ENCODE measurements around the gene IGFBP2.
A peak's percentile ranks its signal among the peaks of the same experiment; 100 is the strongest.

The IGFBP2 gene, protein sequence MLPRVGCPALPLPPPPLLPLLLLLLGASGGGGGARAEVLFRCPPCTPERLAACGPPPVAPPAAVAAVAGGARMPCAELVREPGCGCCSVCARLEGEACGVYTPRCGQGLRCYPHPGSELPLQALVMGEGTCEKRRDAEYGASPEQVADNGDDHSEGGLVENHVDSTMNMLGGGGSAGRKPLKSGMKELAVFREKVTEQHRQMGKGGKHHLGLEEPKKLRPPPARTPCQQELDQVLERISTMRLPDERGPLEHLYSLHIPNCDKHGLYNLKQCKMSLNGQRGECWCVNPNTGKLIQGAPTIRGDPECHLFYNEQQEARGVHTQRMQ

DNA sequence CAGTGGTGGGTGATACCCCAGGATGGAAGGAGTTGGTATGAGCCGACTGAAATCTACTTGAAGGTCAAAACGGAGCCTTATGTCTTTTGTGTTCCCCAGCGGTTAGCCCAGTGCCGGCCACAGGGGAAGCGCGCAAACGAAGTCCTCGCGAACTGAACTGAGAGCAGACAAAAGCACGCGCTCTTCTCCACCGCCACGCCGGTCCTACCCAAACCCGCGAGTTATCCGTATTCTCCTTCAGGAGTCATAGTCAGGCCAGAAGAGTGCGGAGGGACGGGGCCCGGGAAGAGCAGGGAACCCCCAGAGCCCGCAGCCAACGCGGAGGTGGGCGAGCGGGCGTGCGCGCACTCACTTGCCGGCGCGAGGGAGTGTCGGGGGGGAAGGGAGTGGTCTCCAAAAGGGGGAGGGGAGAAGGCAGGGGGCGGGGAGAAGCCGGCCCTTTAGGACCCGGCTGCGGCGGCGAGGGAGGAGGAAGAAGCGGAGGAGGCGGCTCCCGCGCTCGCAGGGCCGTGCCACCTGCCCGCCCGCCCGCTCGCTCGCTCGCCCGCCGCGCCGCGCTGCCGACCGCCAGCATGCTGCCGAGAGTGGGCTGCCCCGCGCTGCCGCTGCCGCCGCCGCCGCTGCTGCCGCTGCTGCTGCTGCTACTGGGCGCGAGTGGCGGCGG is at the start of gene IGFBP2:
Gene IGFBP2, plus strand, starts transcription at position 469 of the 664 bp plus-strand sequence. Its CDS starts 104 bp downstream, at position 573.
- peaks cover 27% of the 10 kb centered on the region for H3K27me3 ChIP-seq (ENCODE audit: control insufficient read depth, insufficient read depth, low read length)
- peak within 1 kb of the TSS; percentile 78 for H3K4me3 ChIP-seq (ENCODE audit: low read depth, low read length)
- H3K36me3 ChIP-seq (ENCODE audit: control insufficient read depth, insufficient read depth, low read length), result no peaks in the 10 kb centered on the region
- H3K9ac ChIP-seq (ENCODE audit: low read length), result peak within 1 kb of the TSS; percentile 69
- peaks cover 33% of the 10 kb centered on the region for H3K4me1 ChIP-seq (ENCODE audit: control insufficient read depth, insufficient read depth, low read length)
- no peak within 1 kb of the TSS for H3K27ac ChIP-seq (ENCODE audit: low read depth, low read length)
- no peaks in the 10 kb centered on the region for H3K9me3 ChIP-seq (ENCODE audit: control insufficient read depth, insufficient read depth, low read depth, low read length)

DNA sequence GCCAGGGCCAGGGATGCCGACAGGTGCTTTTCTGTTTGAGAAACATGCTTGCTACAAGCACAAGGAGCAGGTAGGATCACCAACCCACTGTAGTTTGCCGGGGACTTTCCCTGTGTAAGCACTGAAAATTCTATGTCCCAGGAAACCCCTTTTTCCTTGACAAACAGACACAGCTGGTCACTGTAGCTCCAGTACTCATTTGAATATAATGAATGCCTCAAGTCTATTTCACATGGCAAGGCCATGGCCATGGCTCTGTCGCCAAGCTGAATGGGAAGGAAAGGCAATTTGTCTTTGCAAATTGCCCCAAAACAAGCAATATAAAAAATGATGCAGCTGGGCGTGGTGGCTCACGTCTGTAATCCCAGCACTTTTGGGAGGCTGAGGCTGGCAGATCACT is 49.6 kb upstream of the IGFBP2 start:
- H3K36me3 ChIP-seq (ENCODE audit: control insufficient read depth, insufficient read depth, low read length), result no peaks in the 10 kb centered on the region
- H3K27ac ChIP-seq (ENCODE audit: low read depth, low read length), result no peak overlapping the region
- H3K27me3 ChIP-seq (ENCODE audit: control insufficient read depth, insufficient read depth, low read length), result no peaks in the 10 kb centered on the region
- no peak overlapping the region for H3K9ac ChIP-seq (ENCODE audit: low read length)
- peaks cover 4% of the 10 kb centered on the region; the same call in 1 of the 2 replicates for H3K4me1 ChIP-seq (ENCODE audit: control insufficient read depth, insufficient read depth, low read length)
- no peak overlapping the region for H3K4me3 ChIP-seq (ENCODE audit: low read depth, low read length)
- H3K9me3 ChIP-seq (ENCODE audit: control insufficient read depth, insufficient read depth, low read depth, low read length), result peaks cover 6% of the 10 kb centered on the region; the same call in 1 of the 2 replicates

DNA sequence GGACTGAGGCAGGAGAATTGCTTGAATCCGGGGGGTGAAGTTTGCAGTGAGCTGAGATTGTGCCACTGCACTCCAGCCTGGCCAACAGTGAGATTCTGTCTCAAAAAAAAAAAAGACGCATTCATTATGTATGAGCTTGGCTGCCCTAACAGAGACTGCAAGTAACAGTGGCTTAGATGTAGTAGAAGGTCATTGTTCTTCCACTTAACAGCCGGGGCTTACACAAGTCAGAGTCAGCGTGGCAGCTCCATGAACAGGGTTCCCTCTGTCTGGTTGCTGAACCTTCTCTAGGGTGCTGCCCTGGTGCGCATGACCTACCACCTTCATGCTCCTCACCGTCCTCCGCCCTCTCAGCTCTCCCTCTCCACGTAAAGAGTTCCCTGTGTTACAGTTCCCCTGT is 49.1 kb upstream of the IGFBP2 start:
- Histone ChIP-seq H3K9ac (ENCODE audit: low read length) (no peak overlapping the region), H3K27ac (ENCODE audit: low read depth, low read length) (no peak overlapping the region), H3K27me3 (ENCODE audit: control insufficient read depth, insufficient read depth, low read length) (no peaks in the 10 kb centered on the region), H3K4me1 (ENCODE audit: control insufficient read depth, insufficient read depth, low read length) (peaks cover 7% of the 10 kb centered on the region; the same call in 1 of the 2 replicates), H3K36me3 (ENCODE audit: control insufficient read depth, insufficient read depth, low read length) (no peaks in the 10 kb centered on the region), H3K4me3 (ENCODE audit: low read depth, low read length) (no peak overlapping the region), H3K9me3 (ENCODE audit: control insufficient read depth, insufficient read depth, low read depth, low read length) (peaks cover 6% of the 10 kb centered on the region; the same call in 1 of the 2 replicates)

DNA sequence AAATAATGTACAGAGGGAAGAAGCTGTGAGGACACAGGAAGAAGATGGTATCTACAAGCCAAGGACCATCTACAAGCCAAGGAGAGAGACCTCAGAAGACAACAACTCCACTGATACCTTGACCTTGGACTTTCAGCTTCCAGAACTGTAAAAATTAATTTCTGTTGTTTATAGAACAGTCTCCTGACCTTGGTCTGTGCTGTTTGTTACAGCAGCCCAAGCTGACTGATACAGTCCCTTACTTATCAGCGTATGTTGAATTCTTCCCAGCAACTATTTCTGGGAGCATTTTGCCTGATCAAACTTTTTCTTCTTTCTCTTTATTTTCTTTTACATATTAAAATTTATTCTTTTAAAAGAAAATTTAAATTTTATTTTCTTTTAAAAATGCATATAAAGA is 47.8 kb upstream of the IGFBP2 start:
- H3K9ac ChIP-seq (ENCODE audit: low read length), result no peak overlapping the region
- H3K27ac ChIP-seq (ENCODE audit: low read depth, low read length), result no peak overlapping the region
- H3K4me1 ChIP-seq (ENCODE audit: control insufficient read depth, insufficient read depth, low read length), result peaks cover 14% of the 10 kb centered on the region; the same call in 1 of the 2 replicates
- no peaks in the 10 kb centered on the region for H3K36me3 ChIP-seq (ENCODE audit: control insufficient read depth, insufficient read depth, low read length)
- H3K27me3 ChIP-seq (ENCODE audit: control insufficient read depth, insufficient read depth, low read length), result no peaks in the 10 kb centered on the region
- no peak overlapping the region for H3K4me3 ChIP-seq (ENCODE audit: low read depth, low read length)
- H3K9me3 ChIP-seq (ENCODE audit: control insufficient read depth, insufficient read depth, low read depth, low read length), result peaks cover 6% of the 10 kb centered on the region; the same call in 1 of the 2 replicates

DNA sequence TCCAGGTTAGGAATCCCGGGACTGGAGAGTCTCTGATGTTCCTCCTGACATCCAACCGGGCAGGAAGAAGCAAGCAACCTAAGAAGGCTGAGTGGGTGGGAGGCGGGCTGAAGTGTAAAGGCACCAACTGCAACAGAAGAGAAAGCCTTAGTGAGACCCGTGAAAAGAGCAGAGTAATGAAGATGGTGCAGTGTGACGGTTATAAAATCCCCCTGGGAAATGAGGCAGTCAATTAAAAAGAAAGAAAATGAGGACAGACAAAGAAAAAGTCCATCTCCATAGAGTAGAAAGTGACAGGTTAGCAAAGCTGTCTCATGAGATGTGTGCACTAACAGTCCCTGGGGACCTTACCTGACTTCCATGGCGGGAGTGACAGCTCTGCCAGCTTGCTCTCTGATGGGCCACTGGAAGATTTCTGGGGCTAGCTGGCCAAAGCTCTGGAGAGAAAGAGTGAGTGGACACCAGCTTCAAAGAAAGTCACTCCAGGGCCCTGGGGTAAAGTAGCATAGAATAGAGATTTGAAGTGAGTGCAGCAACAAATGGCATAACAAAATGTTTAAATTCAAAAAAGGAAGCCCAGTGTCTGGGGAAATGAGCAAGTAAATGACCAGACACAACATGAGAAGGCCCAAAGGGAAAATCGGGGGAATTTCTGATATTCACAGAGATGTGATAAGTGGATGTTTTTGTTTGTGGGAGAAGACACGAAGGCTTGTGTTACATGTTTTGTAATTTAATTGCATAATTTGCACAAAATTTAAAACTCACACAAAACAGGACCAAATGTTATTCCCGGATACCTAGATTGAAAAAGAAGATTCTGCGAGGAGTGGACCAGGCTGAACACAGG is 44.1 kb upstream of the IGFBP2 start:
- H3K4me1 ChIP-seq (ENCODE audit: control insufficient read depth, insufficient read depth, low read length), result peaks cover 14% of the 10 kb centered on the region; the same call in 1 of the 2 replicates
- no peaks in the 10 kb centered on the region for H3K36me3 ChIP-seq (ENCODE audit: control insufficient read depth, insufficient read depth, low read length)
- H3K4me3 ChIP-seq (ENCODE audit: low read depth, low read length), result no peak overlapping the region
- H3K9ac ChIP-seq (ENCODE audit: low read length), result no peak overlapping the region
- H3K9me3 ChIP-seq (ENCODE audit: control insufficient read depth, insufficient read depth, low read depth, low read length), result peaks cover 6% of the 10 kb centered on the region; the same call in 1 of the 2 replicates
- H3K27ac ChIP-seq (ENCODE audit: low read depth, low read length), result no peak overlapping the region
- H3K27me3 ChIP-seq (ENCODE audit: control insufficient read depth, insufficient read depth, low read length), result no peaks in the 10 kb centered on the region

DNA sequence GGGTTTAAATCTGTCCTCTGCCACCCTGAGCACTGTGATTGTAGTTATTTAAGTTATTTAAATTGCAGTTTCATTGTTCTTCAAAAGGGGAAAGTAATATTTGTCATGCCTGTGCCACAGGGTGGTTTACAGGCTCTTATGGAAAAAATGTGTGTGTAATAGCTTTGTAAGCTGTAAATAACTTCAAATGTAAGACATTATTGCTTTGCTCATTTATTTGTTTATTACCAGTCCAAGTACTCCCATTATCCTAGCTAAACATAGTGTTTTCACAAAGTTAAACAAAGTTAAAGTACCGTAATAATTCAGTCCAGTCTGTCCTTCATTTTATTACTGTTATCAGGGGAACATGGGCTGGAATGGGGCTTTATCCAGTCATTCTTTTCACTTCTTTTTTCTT is 43.4 kb upstream of the IGFBP2 start:
- H3K4me1 ChIP-seq (ENCODE audit: control insufficient read depth, insufficient read depth, low read length), result peaks cover 11% of the 10 kb centered on the region; the same call in 1 of the 2 replicates
- no peak overlapping the region for H3K27ac ChIP-seq (ENCODE audit: low read depth, low read length)
- no peak overlapping the region for H3K9ac ChIP-seq (ENCODE audit: low read length)
- no peak overlapping the region for H3K4me3 ChIP-seq (ENCODE audit: low read depth, low read length)
- no peaks in the 10 kb centered on the region for H3K36me3 ChIP-seq (ENCODE audit: control insufficient read depth, insufficient read depth, low read length)
- H3K27me3 ChIP-seq (ENCODE audit: control insufficient read depth, insufficient read depth, low read length), result no peaks in the 10 kb centered on the region
- peaks cover 6% of the 10 kb centered on the region; the same call in 1 of the 2 replicates for H3K9me3 ChIP-seq (ENCODE audit: control insufficient read depth, insufficient read depth, low read depth, low read length)

DNA sequence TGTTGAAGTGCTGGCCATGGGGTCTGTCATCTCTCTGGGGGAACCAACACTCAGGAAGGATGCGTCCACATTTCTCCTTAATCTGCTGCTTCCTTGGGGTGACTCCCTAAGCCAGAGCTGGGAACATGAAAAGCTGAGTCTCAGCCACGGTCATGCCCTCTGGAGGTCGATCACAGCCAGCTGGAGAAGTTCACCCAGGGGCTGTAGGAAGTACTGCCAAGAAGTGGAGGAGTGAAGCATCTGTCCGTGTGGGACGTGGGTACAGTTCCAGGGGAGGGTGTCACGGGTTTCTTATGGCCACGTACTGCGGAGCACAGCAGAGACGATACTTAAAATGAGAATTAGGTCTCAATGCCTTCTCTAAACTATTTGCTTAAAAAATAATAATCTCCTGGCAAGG is 42.4 kb upstream of the IGFBP2 start:
- Histone ChIP-seq H3K4me3 (ENCODE audit: low read depth, low read length) (no peak overlapping the region), H3K27ac (ENCODE audit: low read depth, low read length) (no peak overlapping the region), H3K4me1 (ENCODE audit: control insufficient read depth, insufficient read depth, low read length) (peaks cover 9% of the 10 kb centered on the region; the same call in 1 of the 2 replicates)

DNA sequence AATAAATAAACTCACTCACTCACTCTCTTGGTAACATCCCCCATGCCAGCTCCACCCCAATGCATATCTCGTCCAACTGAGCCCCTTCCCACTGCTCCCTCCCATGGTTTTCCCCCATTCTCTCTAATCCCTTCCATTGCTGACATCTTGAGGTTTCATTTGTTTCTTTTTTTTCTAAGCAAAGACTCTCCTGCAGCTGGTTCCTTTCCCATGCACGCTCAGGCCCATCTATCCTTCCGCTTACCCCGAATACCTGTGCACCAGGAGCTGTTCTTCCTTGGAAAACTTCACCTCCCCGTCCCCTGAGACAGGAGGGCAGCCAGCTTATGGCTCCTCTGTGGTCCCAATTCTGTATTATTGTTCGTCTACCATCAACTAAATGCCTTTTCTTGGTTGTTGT is 41.7 kb upstream of the IGFBP2 start:
- Histone ChIP-seq H3K9ac (ENCODE audit: low read length) (no peak overlapping the region), H3K27ac (ENCODE audit: low read depth, low read length) (no peak overlapping the region), H3K4me3 (ENCODE audit: low read depth, low read length) (no peak overlapping the region), H3K27me3 (ENCODE audit: control insufficient read depth, insufficient read depth, low read length) (no peaks in the 10 kb centered on the region), H3K36me3 (ENCODE audit: control insufficient read depth, insufficient read depth, low read length) (no peaks in the 10 kb centered on the region), H3K4me1 (ENCODE audit: control insufficient read depth, insufficient read depth, low read length) (peaks cover 13% of the 10 kb centered on the region), H3K9me3 (ENCODE audit: control insufficient read depth, insufficient read depth, low read depth, low read length) (no peaks in the 10 kb centered on the region)

More for the DNA sequence above, 42.4 kb upstream of the IGFBP2 start:
- Histone ChIP-seq H3K9ac (ENCODE audit: low read length) (no peak overlapping the region), H3K36me3 (ENCODE audit: control insufficient read depth, insufficient read depth, low read length) (no peaks in the 10 kb centered on the region), H3K27me3 (ENCODE audit: control insufficient read depth, insufficient read depth, low read length) (no peaks in the 10 kb centered on the region), H3K9me3 (ENCODE audit: control insufficient read depth, insufficient read depth, low read depth, low read length) (0 out of 2 replicates have a peak, but pooled peaks cover 2% of the 10 kb centered on the region)

DNA sequence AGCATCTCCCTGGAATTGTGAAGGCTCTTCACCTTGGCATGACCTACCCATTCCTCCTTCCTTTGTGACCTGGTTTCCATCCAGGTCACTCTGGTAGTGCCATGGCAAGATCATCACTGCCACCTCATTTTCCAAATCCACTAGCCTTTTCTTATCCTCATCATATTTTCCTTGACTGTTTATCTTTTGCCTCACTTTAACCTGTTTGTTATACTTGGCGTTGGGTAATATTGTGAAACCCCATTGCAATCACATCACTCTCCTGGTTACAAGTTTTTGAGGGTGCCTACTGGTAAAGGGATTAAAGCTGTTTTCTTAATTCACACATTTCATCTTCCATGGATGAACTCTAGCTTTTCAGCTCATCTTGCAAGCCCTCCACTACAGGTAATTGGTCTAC is 39.1 kb upstream of the IGFBP2 start:
- no peak overlapping the region for H3K27ac ChIP-seq (ENCODE audit: low read depth, low read length)
- peaks cover 18% of the 10 kb centered on the region for H3K4me1 ChIP-seq (ENCODE audit: control insufficient read depth, insufficient read depth, low read length)
- H3K9me3 ChIP-seq (ENCODE audit: control insufficient read depth, insufficient read depth, low read depth, low read length), result no peaks in the 10 kb centered on the region
- H3K27me3 ChIP-seq (ENCODE audit: control insufficient read depth, insufficient read depth, low read length), result no peaks in the 10 kb centered on the region
- H3K36me3 ChIP-seq (ENCODE audit: control insufficient read depth, insufficient read depth, low read length), result no peaks in the 10 kb centered on the region
- H3K4me3 ChIP-seq (ENCODE audit: low read depth, low read length), result no peak overlapping the region
- H3K9ac ChIP-seq (ENCODE audit: low read length), result no peak overlapping the region

DNA sequence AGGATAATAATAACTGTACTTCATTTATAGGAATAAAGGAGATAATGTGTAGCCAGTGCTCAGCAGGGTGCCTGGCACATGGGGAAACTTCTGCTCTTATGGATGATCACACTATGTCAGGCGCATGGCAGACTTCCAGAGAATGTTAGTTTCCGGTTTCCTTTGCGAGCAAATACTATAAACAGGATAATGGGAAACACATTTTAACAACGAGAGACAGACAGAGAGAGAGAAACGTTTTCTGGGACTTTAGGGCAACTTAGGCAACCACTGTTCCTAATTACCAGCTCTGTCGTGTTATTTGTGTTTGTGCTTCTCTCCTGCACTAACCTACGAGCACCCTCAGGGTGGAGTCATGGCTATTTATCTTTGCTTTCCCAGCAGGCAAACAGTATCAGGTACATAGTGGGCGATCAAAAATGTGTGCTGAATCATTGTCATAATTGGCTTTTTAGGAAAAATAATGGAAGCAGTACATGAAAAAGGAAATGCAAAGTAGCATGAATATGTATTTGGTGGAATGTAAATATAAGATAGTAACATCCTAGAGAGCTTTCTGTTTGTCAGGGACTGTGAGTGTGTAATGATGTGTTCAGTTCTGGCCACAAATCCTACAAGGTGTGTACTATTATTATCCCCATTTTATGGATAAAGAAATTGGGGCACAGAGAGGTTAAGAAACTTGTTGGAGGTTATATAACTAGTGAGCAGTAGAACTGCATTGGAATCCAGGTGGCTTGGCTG is 36.8 kb upstream of the IGFBP2 start:
- Histone ChIP-seq H3K4me3 (ENCODE audit: low read depth, low read length) (no peak overlapping the region), H3K36me3 (ENCODE audit: control insufficient read depth, insufficient read depth, low read length) (no peaks in the 10 kb centered on the region), H3K9ac (ENCODE audit: low read length) (no peak overlapping the region), H3K9me3 (ENCODE audit: control insufficient read depth, insufficient read depth, low read depth, low read length) (no peaks in the 10 kb centered on the region), H3K27me3 (ENCODE audit: control insufficient read depth, insufficient read depth, low read length) (no peaks in the 10 kb centered on the region), H3K4me1 (ENCODE audit: control insufficient read depth, insufficient read depth, low read length) (peaks cover 11% of the 10 kb centered on the region), H3K27ac (ENCODE audit: low read depth, low read length) (no peak overlapping the region)

Measured in HUES6 (cell line).